Liver (tissue), 3 donors: ENCODE measurements around the gene FYB1.

Experiments used
- JUND ChIP-seq, 2 donors: IDR thresholded peaks; 2 replicates each; pipeline ENCODE4 v1.6.1; 2016; ENCODE audit warnings: antibody characterized with exemption in 2 of 2
- RAD21 ChIP-seq, 2 donors: IDR thresholded peaks; 2 replicates each; pipeline ENCODE4 v1.6.1; 2016; ENCODE audit warnings: antibody characterized with exemption in 2 of 2, mild to moderate bottlenecking in 2 of 2
- TAF1 ChIP-seq: conservative IDR thresholded peaks from 2 replicates; pipeline ENCODE4 v1.6.1; 2016; ENCODE audit warnings: antibody characterized with exemption, mild to moderate bottlenecking
- YY1 ChIP-seq: IDR thresholded peaks from 2 replicates; pipeline ENCODE4 v1.6.1; 2016; ENCODE audit warnings: antibody characterized with exemption, mild to moderate bottlenecking
- TF ChIP-seq, protein P1 (sequence below): fragments of 150-350 bp; IDR thresholded peaks from 2 replicates; pipeline ENCODE4 v1.5.1; 2017; ENCODE audit warnings: improper control_type of control experiment, low read depth, low read length; ENCODE audit not compliant: missing input control
- donor health status: healthy.
- donor health status: healthy.

DNA sequence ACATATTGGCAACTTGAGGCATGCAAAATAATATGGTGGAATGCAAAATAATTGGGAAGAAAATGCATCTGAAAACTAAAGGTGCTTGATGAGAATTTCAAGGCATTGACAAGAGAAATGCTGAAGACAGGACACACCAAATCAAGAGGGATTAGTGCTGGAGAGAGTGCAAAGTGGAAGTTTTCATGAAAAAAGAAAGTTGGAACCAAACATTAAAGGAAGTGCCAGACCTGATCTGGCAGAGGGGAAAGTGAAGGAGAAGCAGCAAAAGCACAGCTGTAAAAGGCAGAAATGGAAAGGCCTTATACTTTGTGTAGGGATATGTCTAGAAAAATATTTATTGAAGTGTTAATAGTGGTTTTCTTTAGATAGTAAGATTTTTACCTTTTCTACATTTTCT is 35.3 kb upstream of the FYB1 start:
- TF ChIP-seq, protein P1, sequence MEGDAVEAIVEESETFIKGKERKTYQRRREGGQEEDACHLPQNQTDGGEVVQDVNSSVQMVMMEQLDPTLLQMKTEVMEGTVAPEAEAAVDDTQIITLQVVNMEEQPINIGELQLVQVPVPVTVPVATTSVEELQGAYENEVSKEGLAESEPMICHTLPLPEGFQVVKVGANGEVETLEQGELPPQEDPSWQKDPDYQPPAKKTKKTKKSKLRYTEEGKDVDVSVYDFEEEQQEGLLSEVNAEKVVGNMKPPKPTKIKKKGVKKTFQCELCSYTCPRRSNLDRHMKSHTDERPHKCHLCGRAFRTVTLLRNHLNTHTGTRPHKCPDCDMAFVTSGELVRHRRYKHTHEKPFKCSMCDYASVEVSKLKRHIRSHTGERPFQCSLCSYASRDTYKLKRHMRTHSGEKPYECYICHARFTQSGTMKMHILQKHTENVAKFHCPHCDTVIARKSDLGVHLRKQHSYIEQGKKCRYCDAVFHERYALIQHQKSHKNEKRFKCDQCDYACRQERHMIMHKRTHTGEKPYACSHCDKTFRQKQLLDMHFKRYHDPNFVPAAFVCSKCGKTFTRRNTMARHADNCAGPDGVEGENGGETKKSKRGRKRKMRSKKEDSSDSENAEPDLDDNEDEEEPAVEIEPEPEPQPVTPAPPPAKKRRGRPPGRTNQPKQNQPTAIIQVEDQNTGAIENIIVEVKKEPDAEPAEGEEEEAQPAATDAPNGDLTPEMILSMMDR, result no peak
- no peak for TF ChIP-seq YY1
- no peak for TF ChIP-seq TAF1
- no peak for TF ChIP-seq JUND (IDR thresholded peaks at IDR 0.05)
- no peak for TF ChIP-seq RAD21 (IDR thresholded peaks at IDR 0.05)
